MM.1S (cell line): ENCODE measurements around the gene TMEM212.

Source experiments
- DNase-seq: peaks from one replicate; pipeline ENCODE4 v3.0.0-alpha.2; 2015
- H2AFZ ChIP-seq: fragments of 300-600 bp; sonication (generic); 2 replicates; pipeline ENCODE4 v1.6.0; 2016; ENCODE audit warnings: antibody characterized with exemption, low read length
- H3F3A ChIP-seq: fragments of 300-600 bp; sonication (generic); 2 replicates; pipeline ENCODE4 v1.6.1; 2016; ENCODE audit warnings: mild to moderate bottlenecking, antibody characterized with exemption, low read length, moderate library complexity, mixed read lengths; ENCODE audit not compliant: insufficient read depth
- H3K27ac ChIP-seq: fragments of 300-600 bp; sonication (generic); 2 replicates; pipeline ENCODE4 v1.5.1; 2016; ENCODE audit warnings: mild to moderate bottlenecking, low read length
- H3K27me3 ChIP-seq: fragments of 300-600 bp; sonication (generic); replicated peaks from 2 replicates; pipeline ENCODE4 v1.6.0; 2016; ENCODE audit warnings: low read length; ENCODE audit not compliant: insufficient read depth
- H3K36me3 ChIP-seq: fragments of 300-600 bp; sonication (generic); replicated peaks from 2 replicates; pipeline ENCODE4 v1.6.1; 2016; ENCODE audit warnings: mild to moderate bottlenecking, low read length, mixed read lengths; ENCODE audit not compliant: insufficient read depth
- H3K4me1 ChIP-seq: fragments of 300-600 bp; sonication (generic); 2 replicates; pipeline ENCODE4 v1.6.1; 2016; ENCODE audit warnings: low read length, mixed read lengths
- H3K4me2 ChIP-seq: fragments of 300-600 bp; sonication (generic); 2 replicates; pipeline ENCODE4 v1.6.0; 2016; ENCODE audit warnings: low read depth, low read length
- H3K4me3 ChIP-seq: fragments of 300-600 bp; sonication (generic); 2 replicates; pipeline ENCODE4 v1.5.1; 2016; ENCODE audit warnings: low read length, mixed read lengths
- H3K79me2 ChIP-seq: fragments of 300-600 bp; sonication (generic); 2 replicates; pipeline ENCODE4 v1.6.1; 2016; ENCODE audit warnings: mixed run types, low read length, mixed read lengths
- H3K9ac ChIP-seq: fragments of 300-600 bp; sonication (generic); 2 replicates; pipeline ENCODE4 v1.6.1; 2016; ENCODE audit warnings: low read length, mixed read lengths
- H3K9me2 ChIP-seq: fragments of 300-600 bp; sonication (generic); replicated peaks from 2 replicates; pipeline ENCODE4 v1.6.1; 2016; ENCODE audit warnings: mild to moderate bottlenecking, low read length, mixed read lengths; ENCODE audit not compliant: insufficient read depth
- H3K9me3 ChIP-seq: fragments of 300-600 bp; sonication (generic); replicated peaks from 2 replicates; pipeline ENCODE4 v1.6.1; 2016; ENCODE audit warnings: mild to moderate bottlenecking, low read length, mixed read lengths; ENCODE audit not compliant: insufficient read depth
- H4K20me1 ChIP-seq: fragments of 300-600 bp; sonication (generic); 2 replicates; pipeline ENCODE4 v1.6.1; 2016; ENCODE audit warnings: mild to moderate bottlenecking, low read length, moderate library complexity, mixed read lengths; ENCODE audit not compliant: insufficient read depth
- EZH2 ChIP-seq: fragments of 300-600 bp; sonication (generic); optimal IDR thresholded peaks from 2 replicates; pipeline ENCODE3; 2017; ENCODE audit warnings: low read depth, mild to moderate bottlenecking, antibody characterized with exemption, low read length, mixed read lengths
- EZH2phosphoT487 ChIP-seq: fragments of 300-600 bp; sonication (generic); IDR thresholded peaks from 2 replicates; pipeline ENCODE4 v1.6.1; 2018; ENCODE audit warnings: antibody characterized with exemption, low read length
- TF ChIP-seq, protein P1 (sequence below): fragments of 300-600 bp; sonication (generic); IDR thresholded peaks from 2 replicates; pipeline ENCODE4 v1.5.1; 2016; ENCODE audit warnings: antibody characterized with exemption, low read length, mixed read lengths

Gene TMEM212

DNA sequence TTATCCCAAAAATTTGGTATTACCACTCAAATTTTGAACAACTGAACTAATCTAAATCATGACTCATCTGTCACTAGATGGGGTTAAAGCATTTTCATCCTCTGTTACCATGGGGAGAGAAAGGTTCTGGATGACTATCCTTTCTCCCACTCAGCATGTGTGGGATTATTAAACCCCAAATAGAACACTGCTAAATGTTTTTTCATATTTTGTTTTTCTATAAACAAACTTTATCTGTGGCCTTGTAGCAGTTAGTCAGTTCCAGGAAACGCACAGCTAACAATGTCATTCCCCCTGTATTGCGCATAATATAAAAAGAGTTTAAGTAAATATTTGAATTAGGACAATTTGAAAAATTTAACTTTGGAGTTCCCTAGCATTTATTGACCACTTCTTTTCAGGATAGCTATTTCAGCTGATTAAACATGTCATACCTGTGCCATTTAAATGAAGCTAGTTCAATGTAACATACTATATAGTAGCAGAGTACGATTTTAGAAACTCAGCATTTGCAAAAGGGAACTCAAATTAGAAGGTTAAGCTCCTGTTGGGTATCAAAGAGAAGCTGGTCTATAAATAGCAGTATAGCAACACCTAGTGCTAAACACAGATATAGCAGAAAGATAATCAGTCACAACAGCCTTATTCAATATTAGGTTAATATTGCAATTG is 9.2 kb upstream of the TMEM212 start:
- no peaks in the 10 kb centered on the region for H3K27me3 ChIP-seq
- no peak overlapping the region for H3K27ac ChIP-seq
- no peak overlapping the region for H3K9ac ChIP-seq
- H3K9me2 ChIP-seq: no peaks in the 10 kb centered on the region
- no peaks in the 10 kb centered on the region for H3K9me3 ChIP-seq
- no peaks in the 10 kb centered on the region for H3F3A ChIP-seq
- H2AFZ ChIP-seq: no peak overlapping the region
- no peak overlapping the region for H3K4me2 ChIP-seq
- DNase-seq: peak; percentile 62
- no peak overlapping the region for H3K4me3 ChIP-seq
- H3K79me2 ChIP-seq: no peaks in the 10 kb centered on the region
- no peaks in the 10 kb centered on the region for H4K20me1 ChIP-seq
- no peak for TF ChIP-seq EZH2
- TF ChIP-seq, protein P1, sequence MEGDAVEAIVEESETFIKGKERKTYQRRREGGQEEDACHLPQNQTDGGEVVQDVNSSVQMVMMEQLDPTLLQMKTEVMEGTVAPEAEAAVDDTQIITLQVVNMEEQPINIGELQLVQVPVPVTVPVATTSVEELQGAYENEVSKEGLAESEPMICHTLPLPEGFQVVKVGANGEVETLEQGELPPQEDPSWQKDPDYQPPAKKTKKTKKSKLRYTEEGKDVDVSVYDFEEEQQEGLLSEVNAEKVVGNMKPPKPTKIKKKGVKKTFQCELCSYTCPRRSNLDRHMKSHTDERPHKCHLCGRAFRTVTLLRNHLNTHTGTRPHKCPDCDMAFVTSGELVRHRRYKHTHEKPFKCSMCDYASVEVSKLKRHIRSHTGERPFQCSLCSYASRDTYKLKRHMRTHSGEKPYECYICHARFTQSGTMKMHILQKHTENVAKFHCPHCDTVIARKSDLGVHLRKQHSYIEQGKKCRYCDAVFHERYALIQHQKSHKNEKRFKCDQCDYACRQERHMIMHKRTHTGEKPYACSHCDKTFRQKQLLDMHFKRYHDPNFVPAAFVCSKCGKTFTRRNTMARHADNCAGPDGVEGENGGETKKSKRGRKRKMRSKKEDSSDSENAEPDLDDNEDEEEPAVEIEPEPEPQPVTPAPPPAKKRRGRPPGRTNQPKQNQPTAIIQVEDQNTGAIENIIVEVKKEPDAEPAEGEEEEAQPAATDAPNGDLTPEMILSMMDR: peak; percentile 64
- H3K4me1 ChIP-seq: peaks cover 7% of the 10 kb centered on the region
- H3K36me3 ChIP-seq: no peaks in the 10 kb centered on the region

GRCh38 chr3:171834461-171834801 is 8.7 kb upstream of the TMEM212 start:
- no peaks in the 10 kb centered on the region for H3K9me3 ChIP-seq
- no peak overlapping the region for H3K27ac ChIP-seq
- H2AFZ ChIP-seq: no peak overlapping the region
- no peak for DNase-seq
- H3K79me2 ChIP-seq: no peaks in the 10 kb centered on the region
- H3K27me3 ChIP-seq: no peaks in the 10 kb centered on the region
- no peaks in the 10 kb centered on the region for H3K36me3 ChIP-seq
- H3K4me3 ChIP-seq: no peak overlapping the region
- TF ChIP-seq, protein P1: no peak; the same call in 1 of the 2 replicates
- TF ChIP-seq EZH2phosphoT487: no peak
- no peak for TF ChIP-seq EZH2
- no peaks in the 10 kb centered on the region for H3K9me2 ChIP-seq
- H3F3A ChIP-seq: no peaks in the 10 kb centered on the region
- H3K4me1 ChIP-seq: peaks cover 7% of the 10 kb centered on the region
- no peak overlapping the region for H3K9ac ChIP-seq
- no peak overlapping the region for H3K4me2 ChIP-seq
- H4K20me1 ChIP-seq: no peaks in the 10 kb centered on the region

GRCh38 chr3:171835116-171835515 is 8.0 kb upstream of the TMEM212 start:
- peaks cover 7% of the 10 kb centered on the region for H3K4me1 ChIP-seq
- H3K9me2 ChIP-seq: no peaks in the 10 kb centered on the region
- no peaks in the 10 kb centered on the region for H3K79me2 ChIP-seq
- no peak overlapping the region for H3K4me3 ChIP-seq
- H3K36me3 ChIP-seq: no peaks in the 10 kb centered on the region
- no peaks in the 10 kb centered on the region for H3K9me3 ChIP-seq
- H3K9ac ChIP-seq: no peak overlapping the region
- H3F3A ChIP-seq: no peaks in the 10 kb centered on the region
- no peak overlapping the region for H3K27ac ChIP-seq
- H3K27me3 ChIP-seq: no peaks in the 10 kb centered on the region
- TF ChIP-seq EZH2phosphoT487 (no peak), EZH2 (no peak)
- TF ChIP-seq, protein P1: no peak
- no peak overlapping the region for H3K4me2 ChIP-seq
- no peaks in the 10 kb centered on the region for H4K20me1 ChIP-seq
- H2AFZ ChIP-seq: no peak overlapping the region
- no peak for DNase-seq
